H1 (cell line): ENCODE results near the gene P2RX7. TPM values are rescaled to one million over a fixed set of nuclear protein-coding genes. Genes with fewer than 3 reads are reported as not detected.

ENCODE experiments used
- CTCF ChIA-PET: fragments of 300-600 bp; sonication (Branson Sonifier 250); formaldehyde crosslinking; loops from one replicate; lab custom pipeline; 2021; ENCODE audit not compliant: partially characterized antibody; lab: Charles Lee
- POLR2A ChIA-PET: fragments of 300-600 bp; sonication (Branson Sonifier 250); formaldehyde crosslinking; loops from one replicate; lab custom pipeline; 2021; ENCODE audit warnings: inconsistent platforms; ENCODE audit not compliant: partially characterized antibody; lab: Charles Lee
- DNase-seq, 2 experiments: peaks; one replicate each; pipeline versions ENCODE4 v3.0.0 to v3.0.0-alpha.2; 2010 to 2022; ENCODE audit warnings: low spot score in 2 of 2, low read depth in 1 of 2, mixed read lengths in 1 of 2
- FAIRE-seq: peaks from 2 replicates; lab custom pipeline; 2011; peaks lifted over from hg19 to GRCh38; lab: Jason Lieb, UNC
- H2AFZ ChIP-seq: 2 replicates; pipeline ENCODE4 v1.8.1; 2012; ENCODE audit warnings: low read length, inconsistent platforms
- H2AK5ac ChIP-seq: 2 replicates; pipeline ENCODE4 v1.6.1; 2013; ENCODE audit warnings: low read depth, low read length
- H2BK120ac ChIP-seq: replicated peaks from 2 replicates; pipeline ENCODE3; 2013; ENCODE audit warnings: low read depth, low read length, inconsistent platforms
- H2BK12ac ChIP-seq: 2 replicates; pipeline ENCODE4 v1.6.1; 2013; ENCODE audit warnings: low read depth, low read length
- H2BK15ac ChIP-seq: 2 replicates; pipeline ENCODE4 v1.6.1; 2013; ENCODE audit warnings: low read length
- H2BK20ac ChIP-seq: 2 replicates; pipeline ENCODE4 v1.6.1; 2013; ENCODE audit warnings: low read length
- H2BK5ac ChIP-seq: 2 replicates; pipeline ENCODE4 v1.6.1; 2013; ENCODE audit warnings: low read depth, low read length
- H3K14ac ChIP-seq: 2 replicates; pipeline ENCODE4 v1.6.1; 2013; ENCODE audit warnings: inconsistent platforms; ENCODE audit not compliant: insufficient read length
- H3K18ac ChIP-seq: 2 replicates; pipeline ENCODE4 v1.6.1; 2013; ENCODE audit warnings: low read length; ENCODE audit errors: extremely low read depth
- H3K23ac ChIP-seq: 2 replicates; pipeline ENCODE4 v1.6.1; 2013; ENCODE audit warnings: inconsistent platforms; ENCODE audit not compliant: insufficient read length
- H3K23me2 ChIP-seq: 2 replicates; pipeline ENCODE4 v1.6.1; 2013; ENCODE audit warnings: low read depth, low read length
- H3K27ac ChIP-seq: 2 replicates; pipeline ENCODE4 v1.6.1; 2011; ENCODE audit warnings: low read depth, low read length, inconsistent platforms
- H3K27me3 ChIP-seq, 4 experiments: replicated peaks in 1 of 4; 1 replicate in 1 of 4; 2 replicates in 3 of 4; pipeline versions ENCODE4 v1.6.1 to v1.8.1; 2011 to 2013; ENCODE audit warnings: low read length in 3 of 4, mild to moderate bottlenecking in 3 of 4, inconsistent platforms in 2 of 4, mixed read lengths in 2 of 4, moderate library complexity in 1 of 4; ENCODE audit not compliant: control insufficient read depth in 3 of 4, insufficient read depth in 3 of 4; ENCODE audit errors: extremely low read depth in 1 of 4
- H3K36me3 ChIP-seq, 4 experiments: 2 replicates each; pipeline versions ENCODE4 v1.6.1 to v1.8.1; 2011 to 2013; ENCODE audit warnings: mild to moderate bottlenecking in 4 of 4, low read length in 3 of 4, moderate library complexity in 2 of 4, control low read depth in 1 of 4, inconsistent platforms in 1 of 4; ENCODE audit not compliant: insufficient read depth in 4 of 4, control insufficient read depth in 2 of 4
- H3K4ac ChIP-seq: replicated peaks from 2 replicates; pipeline ENCODE3; 2013; ENCODE audit warnings: low read length, low read depth, mixed read lengths, inconsistent platforms; ENCODE audit not compliant: insufficient read length
- H3K4me1 ChIP-seq, 4 experiments: replicated peaks in 1 of 4; 1 replicate in 1 of 4; 2 replicates in 3 of 4; pipeline versions ENCODE4 v1.6.1 to v1.8.1; 2011 to 2013; ENCODE audit warnings: low read length in 3 of 4, inconsistent platforms in 2 of 4, mixed read lengths in 1 of 4; ENCODE audit not compliant: insufficient read depth in 4 of 4, control insufficient read depth in 3 of 4
- H3K4me2 ChIP-seq, 2 experiments: 2 replicates each; pipeline versions ENCODE4 v1.6.1 to v1.8.1; 2011 to 2013; ENCODE audit warnings: low read depth in 2 of 2, low read length in 2 of 2, control low read depth in 1 of 2, inconsistent platforms in 1 of 2, mild to moderate bottlenecking in 1 of 2; ENCODE audit not compliant: insufficient read depth in 1 of 2
- H3K4me3 ChIP-seq, 4 experiments: fragments of 200-600, 300-600 bp in 1 of 4; sonication (generic), shearing (Covaris generic), sonication (Bioruptor Twin) in 1 of 4; 2 replicates each; pipeline versions ENCODE4 v1.5.1 to v1.8.1; 2011 to 2016; ENCODE audit warnings: low read length in 4 of 4, low read depth in 3 of 4, control low read depth in 2 of 4, inconsistent platforms in 2 of 4, mild to moderate bottlenecking in 2 of 4, mixed read lengths in 1 of 4, moderate library complexity in 1 of 4; ENCODE audit not compliant: insufficient read depth in 2 of 4; ENCODE audit errors: extremely low read depth in 1 of 4
- H3K56ac ChIP-seq: replicated peaks from 2 replicates; pipeline ENCODE3; 2013; ENCODE audit warnings: low read depth, mild to moderate bottlenecking, mixed read lengths, low read length, inconsistent platforms; ENCODE audit not compliant: insufficient read length
- H3K79me1 ChIP-seq: 2 replicates; pipeline ENCODE4 v1.6.1; 2013; ENCODE audit warnings: low read depth, low read length, control low read depth
- H3K79me2 ChIP-seq, 2 experiments: 2 replicates each; pipeline versions ENCODE4 v1.6.1 to v1.8.1; 2012 to 2013; ENCODE audit warnings: low read length in 2 of 2, mild to moderate bottlenecking in 2 of 2, inconsistent platforms in 1 of 2; ENCODE audit not compliant: insufficient read depth in 2 of 2, control insufficient read depth in 1 of 2
- H3K9ac ChIP-seq, 4 experiments: replicated peaks in 1 of 4; 1 replicate in 1 of 4; 2 replicates in 3 of 4; pipeline versions ENCODE4 v1.6.1 to v1.8.1; 2011 to 2013; ENCODE audit warnings: low read depth in 3 of 4, low read length in 3 of 4, control low read depth in 2 of 4, mild to moderate bottlenecking in 2 of 4, moderate library complexity in 2 of 4, inconsistent platforms in 1 of 4; ENCODE audit errors: extremely low read depth in 1 of 4
- H3K9me3 ChIP-seq, 2 experiments: 2 replicates each; pipeline versions ENCODE4 v1.6.1 to v1.8.1; 2012 to 2013; ENCODE audit warnings: mild to moderate bottlenecking in 2 of 2, moderate library complexity in 2 of 2, control low read depth in 1 of 2, inconsistent platforms in 1 of 2, low read depth in 1 of 2, low read length in 1 of 2, mixed read lengths in 1 of 2; ENCODE audit not compliant: insufficient read depth in 2 of 2
- H4K20me1 ChIP-seq, 2 experiments: replicated peaks in 1 of 2; 2 replicates each; pipeline versions ENCODE3 to v1.8.1; 2011 to 2013; ENCODE audit warnings: inconsistent platforms in 2 of 2, low read length in 2 of 2, mild to moderate bottlenecking in 1 of 2; ENCODE audit not compliant: insufficient read depth in 2 of 2, control insufficient read depth in 1 of 2
- H4K5ac ChIP-seq: 2 replicates; pipeline ENCODE4 v1.6.1; 2013; ENCODE audit warnings: low read length, low read depth, mixed read lengths, inconsistent platforms; ENCODE audit not compliant: insufficient read length
- H4K8ac ChIP-seq: 2 replicates; pipeline ENCODE4 v1.8.0; 2013; ENCODE audit warnings: mild to moderate bottlenecking, moderate library complexity, low read length, inconsistent platforms; ENCODE audit not compliant: insufficient read depth; ENCODE audit errors: extremely low read depth
- H4K91ac ChIP-seq: replicated peaks from 2 replicates; pipeline ENCODE3; 2013; ENCODE audit warnings: low read length, mixed read lengths, inconsistent platforms; ENCODE audit not compliant: insufficient read length
- CREB1 ChIP-seq: IDR thresholded peaks from 2 replicates; pipeline ENCODE4 v1.6.1; 2012; ENCODE audit warnings: inconsistent platforms
- CTBP2 ChIP-seq: IDR thresholded peaks from 2 replicates; pipeline ENCODE4 v1.7.0; 2011; ENCODE audit warnings: borderline replicate concordance, mild to moderate bottlenecking, moderate library complexity, mixed read lengths, low read length; ENCODE audit not compliant: insufficient read depth, insufficient read length
- EZH2 ChIP-seq: fragments of 200-600 bp; sonication (generic); IDR thresholded peaks from 2 replicates; pipeline ENCODE4 v1.7.1; 2012; ENCODE audit warnings: low read depth, mild to moderate bottlenecking, moderate library complexity, low read length, inconsistent platforms; ENCODE audit not compliant: severe bottlenecking
- GTF2F1 ChIP-seq: IDR thresholded peaks from 2 replicates; pipeline ENCODE4 v1.6.1; 2012; ENCODE audit warnings: low read depth, low read length, improper control_type of control experiment, borderline replicate concordance
- HDAC6 ChIP-seq: IDR thresholded peaks from one replicate; pipeline ENCODE4 v1.7.1; 2012; ENCODE audit warnings: low read depth, mild to moderate bottlenecking, inconsistent platforms, low read length, moderate library complexity
- MAFK ChIP-seq: IDR thresholded peaks from 2 replicates; pipeline ENCODE4 v1.6.1; 2012; ENCODE audit warnings: low read depth, mild to moderate bottlenecking, improper control_type of control experiment, low read length
- PHF8 ChIP-seq: fragments of 200-600 bp; sonication (generic); conservative IDR thresholded peaks from 2 replicates; pipeline ENCODE4 v1.7.1; 2012; ENCODE audit warnings: low read depth, mild to moderate bottlenecking, inconsistent platforms, low read length, moderate library complexity
- POLR2A ChIP-seq, 2 experiments: IDR thresholded peaks; 1 replicate in 1 of 2; 2 replicates in 1 of 2; pipeline ENCODE4 v1.6.1; 2011; ENCODE audit warnings: low read depth in 2 of 2, low read length in 2 of 2, mild to moderate bottlenecking in 2 of 2; ENCODE audit errors: control extremely low read depth in 1 of 2
- POU5F1 ChIP-seq: IDR thresholded peaks from 2 replicates; pipeline ENCODE4 v1.6.1; 2011; ENCODE audit warnings: low read depth, mild to moderate bottlenecking, low read length, moderate library complexity
- SAP30 ChIP-seq: fragments of 300-600 bp; sonication (generic); IDR thresholded peaks from 2 replicates; pipeline ENCODE4 v1.7.1; 2012; ENCODE audit warnings: low read length, moderate library complexity, mild to moderate bottlenecking, inconsistent platforms; ENCODE audit not compliant: insufficient read depth, insufficient replicate concordance
- SIN3A ChIP-seq, 2 experiments: IDR thresholded peaks in 1 of 2; conservative IDR thresholded peaks in 1 of 2; 2 replicates each; pipeline ENCODE4 v1.6.1; 2011 to 2012; ENCODE audit warnings: low read length in 2 of 2, improper control_type of control experiment in 1 of 2, low read depth in 1 of 2, mild to moderate bottlenecking in 1 of 2
- SP4 ChIP-seq: IDR thresholded peaks from 2 replicates; pipeline ENCODE4 v1.6.1; 2012; ENCODE audit warnings: low read length, inconsistent platforms
- TCF12 ChIP-seq: IDR thresholded peaks from 2 replicates; pipeline ENCODE4 v1.6.1; 2011; ENCODE audit warnings: low read depth, mild to moderate bottlenecking, low read length
- WGBS, 2 experiments: shearing (Covaris generic) in 1 of 2; methylation state at CpG; one replicate each; pipeline versions ENCODE4 v1.1.6 to v1.1.7; 2013 to 2015; ENCODE audit warnings: low lambda C conversion rate in 2 of 2, mixed read lengths in 2 of 2, inconsistent platforms in 1 of 2, low coverage in 1 of 2, missing lambda C conversion rate in 1 of 2; ENCODE audit not compliant: insufficient replicate concordance in 2 of 2, insufficient coverage in 1 of 2, insufficient read length in 1 of 2; ENCODE audit errors: extremely low coverage in 1 of 2, missing lambda C conversion rate in 1 of 2; 5-methylcytosine and 5-hydroxymethylcytosine counted together
- polyA plus RNA-seq, 7 experiments: library from polyadenylated mRNA; depleted of rRNA in 3 of 7; stranded (reverse) in 5 of 7; unstranded in 2 of 7; fragments of >200 nt in 5 of 7; fragments of 200-250 nt in 2 of 7; gene quantifications; 1 replicate in 5 of 7; 2 replicates in 1 of 7; 4 replicates in 1 of 7; pipeline versions ENCODE4 v1.2.1 to v1.2.3, GENCODE V29; 2011 to 2013; ENCODE audit warnings: missing spikeins in 2 of 7, mixed read lengths in 2 of 7
- total RNA-seq: library from RNA; stranded (reverse); fragmentation: NEBNext Ultra II Directional; extraction: Animal tissue kit (Norgen Biotek cat#: 25700); gene quantifications from 2 replicates; pipeline ENCODE4 v1.2.1, GENCODE V29; 2021
- TF ChIP-seq, protein P1 (sequence below): IDR thresholded peaks from 2 replicates; pipeline ENCODE4 v1.6.1; 2012; ENCODE audit warnings: inconsistent platforms

The P2RX7 gene
- total and polyA plus RNA-seq, 2 of the 8 experiments (the other 6 are each of a cell fraction or from before 2014, with no cell fraction given) = 0.38 to 0.56 TPM

DNA sequence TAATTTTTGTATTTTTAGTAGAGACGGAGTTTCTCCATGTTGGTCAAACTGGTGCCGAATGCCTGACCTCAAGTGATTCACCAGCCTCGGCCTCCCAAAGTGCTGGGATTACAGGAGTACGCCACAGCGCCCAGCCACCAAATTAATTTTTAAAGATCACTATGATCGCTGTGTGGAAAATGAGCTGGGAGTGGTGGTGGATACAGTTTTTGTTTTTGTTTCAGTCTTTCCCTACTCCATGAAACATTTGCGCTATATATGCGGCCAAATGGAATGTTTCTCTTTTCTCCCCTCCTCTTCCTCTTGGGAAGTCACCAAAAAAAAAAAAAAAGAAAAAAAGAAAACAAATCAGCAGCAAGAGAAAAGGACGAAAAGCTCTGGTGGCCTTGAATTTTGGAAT, 56.5 kb downstream of the P2RX7 start:
- H3K4me3 ChIP-seq = no peak overlapping the region
- no peaks in the 10 kb centered on the region for H3K36me3 ChIP-seq
- no peak overlapping the region for H2BK12ac ChIP-seq
- H3K4ac ChIP-seq = no peak overlapping the region
- peak overlapping the region; percentile 97; the same call in 1 of the 2 replicates for H2BK15ac ChIP-seq
- H3K79me2 ChIP-seq = no peaks in the 10 kb centered on the region
- no peak overlapping the region for H4K8ac ChIP-seq
- FAIRE-seq (no peak), DNase-seq (no peak)
- H3K27ac ChIP-seq = no peak overlapping the region
- no peak overlapping the region for H4K91ac ChIP-seq
- H4K20me1 ChIP-seq = no peaks in the 10 kb centered on the region
- no peak overlapping the region for H3K14ac ChIP-seq
- no peaks in the 10 kb centered on the region for H3K9me3 ChIP-seq
- H2AFZ ChIP-seq = no peak overlapping the region
- H2BK120ac ChIP-seq = no peak overlapping the region
- H2BK20ac ChIP-seq = no peak overlapping the region
- H3K4me2 ChIP-seq = no peak overlapping the region
- H3K4me1 ChIP-seq = no peaks in the 10 kb centered on the region
- H3K56ac ChIP-seq = no peak overlapping the region
- no peak overlapping the region for H3K23ac ChIP-seq
- no peaks in the 10 kb centered on the region for H3K79me1 ChIP-seq
- no peak overlapping the region for H3K9ac ChIP-seq
- H3K23me2 ChIP-seq = no peaks in the 10 kb centered on the region
- H2AK5ac ChIP-seq = no peak overlapping the region
- H2BK5ac ChIP-seq = no peak overlapping the region
- ChIA-PET POLR2A (no interaction called here), CTCF (interaction anchor here (0.7 kb wide), 1 partner anchor 552 kb away, joined by 3 read pairs; no protein-coding TSS in a partner anchor)
- H3K18ac ChIP-seq = no peak overlapping the region
- 94% methylated on average over 7 of the region's 9 CpGs; no CpG with 5 or more reads in 1 of the 2 experiments for WGBS, 2 experiments
- no peak overlapping the region for H4K5ac ChIP-seq
- H3K27me3 ChIP-seq = no peaks in the 10 kb centered on the region
- TF ChIP-seq TCF12 (no peak), PHF8 (no peak), SAP30 (no peak), CREB1 (no peak), GTF2F1 (no peak), MAFK (no peak), HDAC6 (no peak), SIN3A (conservative IDR thresholded peaks at IDR 0.05 in 1 of 2, IDR thresholded peaks at IDR 0.05 in 1 of 2; ENCODE audit: low read depth in 1 of 2, low read length in 2 of 2) (no peak), POU5F1 (no peak), SP4 (no peak), CTBP2 (no peak), EZH2 (no peak), POLR2A (IDR thresholded peaks at IDR 0.05; ENCODE audit: control extremely low read depth in 1 of 2, low read depth in 2 of 2, low read length in 2 of 2) (no peak)
- TF ChIP-seq, protein P1, sequence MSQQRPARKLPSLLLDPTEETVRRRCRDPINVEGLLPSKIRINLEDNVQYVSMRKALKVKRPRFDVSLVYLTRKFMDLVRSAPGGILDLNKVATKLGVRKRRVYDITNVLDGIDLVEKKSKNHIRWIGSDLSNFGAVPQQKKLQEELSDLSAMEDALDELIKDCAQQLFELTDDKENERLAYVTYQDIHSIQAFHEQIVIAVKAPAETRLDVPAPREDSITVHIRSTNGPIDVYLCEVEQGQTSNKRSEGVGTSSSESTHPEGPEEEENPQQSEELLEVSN = no peak
